ENCODE measurements around the gene FOXO6. TPM values are rescaled to one million over a fixed set of nuclear protein-coding genes. Genes with fewer than 3 reads are reported as not detected.

Gene FOXO6
- total and polyA plus RNA-seq, 9 of the 15 experiments (the other 6 are each of a cell fraction or from before 2014, with no cell fraction given), result 0.04 to 0.31 (median 0.12) TPM; not detected in 5

DNA sequence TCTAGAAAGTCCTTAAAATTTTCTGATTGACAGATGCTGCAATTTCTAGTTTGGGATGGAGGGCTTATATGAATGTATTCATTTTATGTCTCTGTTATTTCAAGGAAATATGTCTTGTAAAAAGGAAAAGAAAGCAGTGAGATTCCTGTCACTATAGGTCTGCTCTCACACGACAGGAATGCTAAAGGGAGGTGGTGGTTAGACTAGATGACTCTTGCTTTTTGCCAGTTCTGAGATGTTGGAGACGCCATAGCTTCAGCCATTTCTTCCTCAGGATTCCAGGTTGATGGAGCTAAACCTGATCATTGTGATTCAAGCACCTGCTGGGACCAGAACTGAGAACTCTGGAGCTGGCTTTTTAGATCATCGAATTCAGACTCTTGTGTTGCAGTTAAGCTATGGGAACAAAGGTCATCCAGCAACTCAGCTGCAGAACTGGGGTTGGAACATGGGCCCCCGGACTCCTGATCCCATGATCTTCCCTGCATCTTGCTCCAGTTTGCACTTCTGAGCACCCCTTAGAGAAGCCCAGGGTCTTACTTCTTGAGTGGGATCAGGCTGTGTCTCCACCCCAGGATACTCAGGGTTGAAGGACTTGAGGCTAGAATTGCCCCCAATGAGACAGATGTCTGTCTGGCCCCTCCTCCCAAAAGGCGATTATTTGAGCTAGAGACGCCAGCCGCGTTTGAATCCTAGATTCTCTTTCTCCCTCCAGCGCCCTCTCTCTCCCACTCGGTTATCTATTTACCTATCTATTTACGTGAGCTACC is 46.7 kb upstream of the FOXO6 start:
- Histone ChIP-seq H4K20me1 (replicated peaks; ENCODE audit: control insufficient read depth, insufficient read depth, low read length) (0 out of 2 replicates have a peak, but pooled peaks cover 3% of the 10 kb centered on the region), H3K36me3 (ENCODE audit: control insufficient read depth, insufficient read depth, low read length) (no peaks in the 10 kb centered on the region), H3K9me1 (ENCODE audit: control insufficient read depth, insufficient read depth, low read length) (no peaks in the 10 kb centered on the region), H3K27ac (ENCODE audit: extremely low read depth, low read depth, low read length) (no peak overlapping the region), H3K4me2 (ENCODE audit: insufficient read depth, low read length) (no peak overlapping the region), H3K4me3 (no peak overlapping the region), H3K27me3 (ENCODE audit: control insufficient read depth in 2 of 2, insufficient read depth in 2 of 2, low read length in 2 of 2) (peaks cover 12 to 40% of the 10 kb centered on the region in 2 experiments), H3K4me1 (replicated peaks in 1 of 2; ENCODE audit: control insufficient read depth in 2 of 2, insufficient read depth in 2 of 2, low read length in 2 of 2) (no peaks in the 10 kb centered on the region), H2AFZ (ENCODE audit: low read depth, low read length) (no peak overlapping the region), H3K79me2 (ENCODE audit: control insufficient read depth, insufficient read depth, low read length) (no peaks in the 10 kb centered on the region), H3K9ac (ENCODE audit: insufficient read depth in 1 of 2, low read depth in 2 of 2, low read length in 2 of 2) (no peak overlapping the region), H3K9me3 (replicated peaks; ENCODE audit: control insufficient read depth, insufficient read depth, low read depth, low read length) (no peaks in the 10 kb centered on the region)
- no TSS peak for BruUV-seq (replicated peaks)
- POLR2A ChIA-PET, result interaction anchor here (0.6 to 1.4 kb wide), 4 partner anchors 13 to 194 kb away, joined by 3 read pairs; no protein-coding TSS in a partner anchor
- in situ Hi-C loops (cut with MboI) (loop anchor here (5.0 kb wide), 1 partner anchor 118 kb away; no protein-coding TSS in a partner anchor), intact Hi-C loops (cut with micrococcal nuclease) (no loop called here)
- DNase-seq (ENCODE audit: extremely low read depth in 1 of 4, low spot score in 3 of 4) (peak in 1 of 4 experiments; percentile 6), FAIRE-seq (no peak), ATAC-seq (no peak)
- no peak for TF ChIP-seq CBX8 (IDR thresholded peaks at IDR 0.05; ENCODE audit: borderline replicate concordance, extremely low read depth, low read depth, low read length, poor library complexity, severe bottlenecking)
- no peak for TF ChIP-seq SAFB (IDR thresholded peaks at IDR 0.05; ENCODE audit: borderline replicate concordance, low read depth, low read length)
- TF ChIP-seq KAT7 (CRISPR knock-in tag; IDR thresholded peaks at IDR 0.05; ENCODE audit: borderline replicate concordance), result no peak
- TF ChIP-seq NCOR1 (IDR thresholded peaks at IDR 0.05), result no peak
- TF ChIP-seq DPF2 (IDR thresholded peaks at IDR 0.05), result no peak
- no peak for TF ChIP-seq ELF2 (CRISPR knock-in tag; IDR thresholded peaks at IDR 0.05)
- TF ChIP-seq, protein P1, sequence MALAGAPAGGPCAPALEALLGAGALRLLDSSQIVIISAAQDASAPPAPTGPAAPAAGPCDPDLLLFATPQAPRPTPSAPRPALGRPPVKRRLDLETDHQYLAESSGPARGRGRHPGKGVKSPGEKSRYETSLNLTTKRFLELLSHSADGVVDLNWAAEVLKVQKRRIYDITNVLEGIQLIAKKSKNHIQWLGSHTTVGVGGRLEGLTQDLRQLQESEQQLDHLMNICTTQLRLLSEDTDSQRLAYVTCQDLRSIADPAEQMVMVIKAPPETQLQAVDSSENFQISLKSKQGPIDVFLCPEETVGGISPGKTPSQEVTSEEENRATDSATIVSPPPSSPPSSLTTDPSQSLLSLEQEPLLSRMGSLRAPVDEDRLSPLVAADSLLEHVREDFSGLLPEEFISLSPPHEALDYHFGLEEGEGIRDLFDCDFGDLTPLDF (CRISPR knock-in tag; IDR thresholded peaks at IDR 0.05), result no peak
- TF ChIP-seq RBM17 (IDR thresholded peaks at IDR 0.05; ENCODE audit: borderline replicate concordance, low read depth, low read length), result no peak
- TF ChIP-seq POLR2A (conservative IDR thresholded peaks at IDR 0.05), result no peak
- no peak for TF ChIP-seq MEF2A (IDR thresholded peaks at IDR 0.05; ENCODE audit: control insufficient read depth, low read depth, low read length)
- no peak for TF ChIP-seq HCFC1 (IDR thresholded peaks at IDR 0.05; ENCODE audit: low read depth, low read length)
- no peak for TF ChIP-seq ZNF551 (CRISPR knock-in tag; IDR thresholded peaks at IDR 0.05)
- no peak for TF ChIP-seq MCM5 (IDR thresholded peaks at IDR 0.05; ENCODE audit: low read depth)
- no peak for TF ChIP-seq TARDBP (IDR thresholded peaks at IDR 0.05)
- TF ChIP-seq RUNX1 (IDR thresholded peaks at IDR 0.05; ENCODE audit: low read depth), result no peak
- TF ChIP-seq TBL1XR1 (IDR thresholded peaks at IDR 0.05; ENCODE audit: low read length in 2 of 2), result no peak
- no peak for TF ChIP-seq ZNF224 (CRISPR knock-in tag; IDR thresholded peaks at IDR 0.05)
- WGBS (ENCODE audit: insufficient coverage, low coverage, missing lambda C conversion rate), result 2% methylated on average over 11 of the region's 11 CpGs
- CTCF ChIA-PET (ENCODE audit: low intra/inter-chr PET ratio), result interaction anchor here (1.6 kb wide), 1 partner anchor 46 kb away, joined by 5 read pairs; no protein-coding TSS in a partner anchor

Data from K562 (cell line).